Testis (tissue), 3 donors: Measurements from ENCODE around the gene PIH1D1. TPM values are rescaled to one million over a fixed set of nuclear protein-coding genes. Genes with fewer than 3 reads are reported as not detected.
"Not testable (repeated sequence)": the region's sequence is repeated elsewhere in the genome, so short reads cannot be mapped to it uniquely, and the experiment has no call there.

Experiments used
- DNase-seq: peaks from one replicate; pipeline ENCODE4 v3.0.0-alpha.2; 2019
- H3K27ac ChIP-seq, 2 donors: fragments of 200-600 bp; sonication (generic); one replicate each; pipeline ENCODE4 v1.5.1; 2019
- H3K27me3 ChIP-seq: fragments of 200-600 bp; sonication (generic); one replicate; pipeline ENCODE4 v1.5.1; 2019
- H3K36me3 ChIP-seq: fragments of 200-600 bp; sonication (generic); one replicate; pipeline ENCODE4 v1.5.1; 2017; ENCODE audit warnings: low read depth; ENCODE audit errors: missing control alignments
- H3K4me1 ChIP-seq: fragments of 200-600 bp; sonication (generic); one replicate; pipeline ENCODE4 v1.5.1; 2019
- H3K4me3 ChIP-seq, 2 donors: fragments of 200-600 bp; sonication (generic); one replicate each; pipeline ENCODE4 v1.5.1; 2017 to 2019
- H3K9me3 ChIP-seq: fragments of 200-600 bp; sonication (generic); one replicate; pipeline ENCODE4 v1.5.1; 2017
- CTCF ChIP-seq, 3 experiments: fragments of 450-650 bp in 2 of 3; fragments of 200-600 bp in 1 of 3; sonication (generic) in 1 of 3; IDR thresholded peaks; one replicate each; pipeline ENCODE4 v1.5.1; 2016 to 2019; ENCODE audit warnings: antibody characterized with exemption in 3 of 3, mild to moderate bottlenecking in 2 of 3, moderate library complexity in 1 of 3
- POLR2A ChIP-seq: fragments of 450-650 bp; IDR thresholded peaks from one replicate; pipeline ENCODE4 v1.6.1; 2017; ENCODE audit warnings: antibody characterized with exemption, mild to moderate bottlenecking, moderate library complexity
- WGBS, 2 donors: methylation state at CpG; one replicate each; pipeline ENCODE4 v1.1.5; 2018; 5-methylcytosine and 5-hydroxymethylcytosine counted together
- intact Hi-C: fragments of 100-400 bp; cut with DNase I; formaldehyde crosslinking; loops from one replicate; pipeline ENCODE4 v1.15.1; 2023; ENCODE audit warnings: low total_unique reads
- polyA plus RNA-seq: library from polyadenylated mRNA; stranded (reverse); fragments of 350-450 nt; fragmentation: Illumina TruSeq; extraction: RNeasy Lipid Tissue Mini Kit (QIAGEN cat#74804); gene quantifications from one replicate; pipeline ENCODE4 v1.2.3, GENCODE V29; 2014; ENCODE audit warnings: low read depth, low replicate concordance; ENCODE audit not compliant: insufficient read depth
- total RNA-seq, 2 donors: library from RNA; depleted of rRNA; stranded (reverse); fragments of >200 nt; gene quantifications; one replicate each; pipeline ENCODE4 v1.2.3, GENCODE V29; 2016

PIH1D1 gene
- total and polyA plus RNA-seq, 3 donors from 2014 or later, result 45.9 to 55.3 (median 49.6) TPM

GRCh38 chr19:49450405-49450804 lies 1.2 kb downstream of the PIH1D1 start:
- intact Hi-C loops, result no loop called here
- TF ChIP-seq CTCF (IDR thresholded peaks at IDR 0.05) (no peak), POLR2A (no peak)
- H3K36me3 ChIP-seq, result no peaks in the 10 kb centered on the region
- no peak overlapping the region for H3K4me3 ChIP-seq
- H3K9me3 ChIP-seq, result no peaks in the 10 kb centered on the region
- peaks cover under 1% of the 10 kb centered on the region for H3K4me1 ChIP-seq
- H3K27ac ChIP-seq, result no peak overlapping the region
- DNase-seq, result no peak
- no peaks in the 10 kb centered on the region for H3K27me3 ChIP-seq
- WGBS, 2 donors, result 75 to 83% methylated on average over 7 of the region's 7 CpGs

GRCh38 chr19:49448432-49448786 lies 3.2 kb downstream of the PIH1D1 start:
- Histone ChIP-seq H3K36me3 (no peaks in the 10 kb centered on the region), H3K4me3 (no peak overlapping the region), H3K27ac (no peak overlapping the region), H3K4me1 (no peaks in the 10 kb centered on the region), H3K27me3 (no peaks in the 10 kb centered on the region), H3K9me3 (no peaks in the 10 kb centered on the region)
- 84 to 94% methylated on average over 6 of the region's 6 CpGs for whole genome bisulfite sequencing, 2 donors
- no peak for DNase-seq
- TF ChIP-seq POLR2A (no peak), CTCF (IDR thresholded peaks at IDR 0.05) (no peak)
- intact Hi-C loops, result loop anchor here (10.0 kb wide), 1 partner anchor 54 kb away; no protein-coding TSS in a partner anchor

GRCh38 chr19:49447485-49448431 lies 3.9 kb downstream of the PIH1D1 start:
- TF ChIP-seq POLR2A (no peak), CTCF (IDR thresholded peaks at IDR 0.05) (no peak)
- 31 to 59% methylated on average over 15 to 32 of the region's 32 CpGs for WGBS, 2 donors
- peak; percentile 72 for DNase-seq
- intact Hi-C loops, result loop anchor here (10.0 kb wide), 1 partner anchor 53 kb away; no protein-coding TSS in a partner anchor
- Histone ChIP-seq H3K27me3 (no peaks in the 10 kb centered on the region), H3K27ac (no peak overlapping the region), H3K4me3 (peak overlapping the region in 1 of 2 donors; percentile 30), H3K4me1 (no peaks in the 10 kb centered on the region), H3K9me3 (no peaks in the 10 kb centered on the region), H3K36me3 (no peaks in the 10 kb centered on the region)

- peaks cover 11% of the 10 kb centered on the region for H3K4me1 ChIP-seq
- H3K27ac ChIP-seq, result no peak overlapping the region
- intact Hi-C loops, result loop anchor here (10.0 kb wide), 1 partner anchor 51 kb away; no protein-coding TSS in a partner anchor
- WGBS, 2 donors, result 49 to 83% methylated on average over 3 of the region's 3 CpGs
- no peaks in the 10 kb centered on the region for H3K36me3 ChIP-seq
- H3K9me3 ChIP-seq, result no peaks in the 10 kb centered on the region
- no peak overlapping the region for H3K4me3 ChIP-seq
- no peaks in the 10 kb centered on the region for H3K27me3 ChIP-seq
- TF ChIP-seq CTCF (IDR thresholded peaks at IDR 0.05) (no peak), POLR2A (no peak)
- DNase-seq, result no peak
Observed at GRCh38 chr19:49445997-49446396, 5.6 kb downstream of the PIH1D1 start.

GRCh38 chr19:49444100-49444700 lies 7.4 kb downstream of the PIH1D1 start:
- not testable (repeated sequence) for H3K36me3 ChIP-seq, H3K9me3 ChIP-seq, H3K27ac ChIP-seq, H3K27me3 ChIP-seq, DNase-seq, H3K4me3 ChIP-seq
- intact Hi-C loops, result loop anchor here (10.0 kb wide), 1 partner anchor 49 kb away; no protein-coding TSS in a partner anchor
- peaks cover 11% of the 10 kb centered on the region for H3K4me1 ChIP-seq
- 59 to 76% methylated on average over 5 of the region's 5 CpGs for whole genome bisulfite sequencing, 2 donors
